ENCODE measurements around the gene FAM24B.

FAM24B gene

GRCh38 chr10:122853665-122854313, 25.6 kb downstream of the FAM24B start:
- H3K27ac ChIP-seq = no peak overlapping the region
- TF ChIP-seq, protein P1, sequence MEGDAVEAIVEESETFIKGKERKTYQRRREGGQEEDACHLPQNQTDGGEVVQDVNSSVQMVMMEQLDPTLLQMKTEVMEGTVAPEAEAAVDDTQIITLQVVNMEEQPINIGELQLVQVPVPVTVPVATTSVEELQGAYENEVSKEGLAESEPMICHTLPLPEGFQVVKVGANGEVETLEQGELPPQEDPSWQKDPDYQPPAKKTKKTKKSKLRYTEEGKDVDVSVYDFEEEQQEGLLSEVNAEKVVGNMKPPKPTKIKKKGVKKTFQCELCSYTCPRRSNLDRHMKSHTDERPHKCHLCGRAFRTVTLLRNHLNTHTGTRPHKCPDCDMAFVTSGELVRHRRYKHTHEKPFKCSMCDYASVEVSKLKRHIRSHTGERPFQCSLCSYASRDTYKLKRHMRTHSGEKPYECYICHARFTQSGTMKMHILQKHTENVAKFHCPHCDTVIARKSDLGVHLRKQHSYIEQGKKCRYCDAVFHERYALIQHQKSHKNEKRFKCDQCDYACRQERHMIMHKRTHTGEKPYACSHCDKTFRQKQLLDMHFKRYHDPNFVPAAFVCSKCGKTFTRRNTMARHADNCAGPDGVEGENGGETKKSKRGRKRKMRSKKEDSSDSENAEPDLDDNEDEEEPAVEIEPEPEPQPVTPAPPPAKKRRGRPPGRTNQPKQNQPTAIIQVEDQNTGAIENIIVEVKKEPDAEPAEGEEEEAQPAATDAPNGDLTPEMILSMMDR (conservative IDR thresholded peaks at IDR 0.05) = no peak

- peak overlapping the region; percentile 53 for H3K27ac ChIP-seq
- TF ChIP-seq, protein P1 (conservative IDR thresholded peaks at IDR 0.05) = no peak
Measured at GRCh38 chr10:122852261-122852660, 27.1 kb downstream of the FAM24B start.

DNA sequence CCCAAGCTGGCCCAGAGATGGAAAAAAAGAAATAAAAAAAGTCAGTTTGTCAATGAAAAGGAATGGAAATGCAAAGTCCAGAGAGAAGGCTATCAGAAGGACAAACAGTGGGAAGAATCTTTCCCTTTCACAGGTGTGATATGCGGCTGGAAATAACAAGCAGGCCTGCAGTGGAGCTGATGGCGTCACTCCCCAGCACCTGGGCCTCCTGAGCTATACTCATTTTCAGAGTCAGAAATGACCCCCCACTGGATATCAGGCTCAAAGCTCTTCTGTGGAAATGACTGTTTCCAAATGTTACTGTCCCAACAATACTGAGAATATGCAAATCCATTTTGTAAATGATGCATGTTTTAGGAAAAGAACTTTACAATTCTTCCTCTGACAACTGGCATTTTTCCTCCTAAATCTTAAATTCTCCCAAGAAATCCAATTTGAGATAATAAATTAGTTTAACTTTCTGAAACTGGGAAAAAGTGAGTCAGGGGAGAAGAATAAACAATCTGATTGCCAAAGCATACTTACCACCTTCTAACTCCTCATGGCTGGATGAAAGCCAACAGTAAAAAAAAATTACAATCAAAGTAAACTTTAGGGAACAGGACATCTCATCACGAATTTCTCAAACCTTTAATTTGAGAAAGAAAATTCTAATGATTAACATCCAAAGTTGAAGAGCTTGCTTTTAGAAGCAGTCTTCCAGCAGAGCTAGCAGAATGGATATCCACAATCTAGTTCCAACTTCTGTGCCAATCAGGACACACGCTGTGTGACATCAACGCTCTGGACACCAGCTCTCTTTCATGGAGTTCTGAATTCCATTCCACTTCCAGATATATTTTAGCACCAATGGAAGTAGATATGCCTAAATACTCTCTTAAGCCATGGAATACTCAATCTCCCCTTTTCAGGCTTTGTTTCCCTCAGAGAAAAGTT, 28.4 kb downstream of the FAM24B start:
- peak overlapping the region; percentile 53 for H3K27ac ChIP-seq
- TF ChIP-seq, protein P1 (conservative IDR thresholded peaks at IDR 0.05) = no peak

GRCh38 chr10:122849900-122850605, 29.3 kb downstream of the FAM24B start:
- peak overlapping the region; percentile 53 for H3K27ac ChIP-seq
- TF ChIP-seq, protein P1 (conservative IDR thresholded peaks at IDR 0.05) = no peak

- peak overlapping the region; percentile 53; the same call in 1 of the 2 replicates for H3K27ac ChIP-seq
- TF ChIP-seq, protein P1 (conservative IDR thresholded peaks at IDR 0.05) = no peak
Measured at GRCh38 chr10:122849090-122849489, 30.3 kb downstream of the FAM24B start.

DNA sequence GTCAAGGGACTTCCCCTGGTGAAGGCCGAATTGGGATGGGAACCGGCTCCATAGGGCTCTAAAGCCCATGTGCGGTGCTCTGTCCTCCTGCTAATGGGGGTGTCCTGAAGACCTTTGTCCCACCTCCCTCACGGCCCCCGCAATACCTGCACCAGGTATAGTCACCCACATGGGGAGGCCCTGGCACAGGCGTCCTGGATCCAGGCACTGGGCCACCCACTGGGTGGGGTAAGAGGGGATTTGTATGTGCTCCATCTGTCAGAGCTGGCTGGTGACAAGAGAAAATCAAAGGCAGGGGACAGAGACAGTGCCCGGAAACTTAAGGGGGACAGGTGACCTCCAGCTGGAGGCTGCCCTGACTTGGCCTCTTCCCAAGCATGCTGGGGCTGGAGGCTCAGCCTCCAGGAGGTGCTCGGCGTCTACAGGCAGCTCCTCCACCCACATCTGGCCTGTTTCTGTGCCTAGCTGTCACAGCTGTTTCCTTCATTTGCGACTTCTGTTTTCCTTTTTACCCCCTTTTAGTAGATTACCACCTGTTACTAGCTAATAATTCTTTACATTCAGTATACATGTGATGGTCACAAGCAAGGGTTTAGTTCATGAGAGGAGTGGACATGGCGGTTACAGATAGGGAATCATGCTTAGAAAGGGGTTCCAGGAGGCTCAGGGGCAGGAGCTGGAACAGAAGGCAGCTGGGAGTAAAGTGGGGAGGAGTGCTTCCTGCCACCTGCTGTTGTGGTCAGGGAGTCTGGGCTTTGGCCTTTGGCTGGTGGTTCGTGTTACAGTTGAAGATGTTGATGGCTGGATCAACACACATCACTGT, 31.4 kb downstream of the FAM24B start:
- H3K27ac ChIP-seq = no peak overlapping the region
- TF ChIP-seq, protein P1 (conservative IDR thresholded peaks at IDR 0.05) = no peak

All from VCaP (cell line).